Renal pelvis (tissue), 4 donors: ENCODE results near the gene SPOCK3. TPM values are rescaled to one million over a fixed set of nuclear protein-coding genes. Genes with fewer than 3 reads are reported as not detected.

Experiments used
- DNase-seq: peaks from one replicate; pipeline ENCODE4 v3.0.0-alpha.2; 2013
- polyA plus RNA-seq, 3 donors: library from polyadenylated mRNA; unstranded; fragments of 120-200 nt; gene quantifications; one replicate each; pipeline ENCODE4 v1.2.1, GENCODE V29; 2013; ENCODE audit not compliant: insufficient read length in 3 of 3

Gene SPOCK3
- polyA plus RNA-seq, 3 donors = 6.2 to 13.3 (median 10.9) TPM

DNA sequence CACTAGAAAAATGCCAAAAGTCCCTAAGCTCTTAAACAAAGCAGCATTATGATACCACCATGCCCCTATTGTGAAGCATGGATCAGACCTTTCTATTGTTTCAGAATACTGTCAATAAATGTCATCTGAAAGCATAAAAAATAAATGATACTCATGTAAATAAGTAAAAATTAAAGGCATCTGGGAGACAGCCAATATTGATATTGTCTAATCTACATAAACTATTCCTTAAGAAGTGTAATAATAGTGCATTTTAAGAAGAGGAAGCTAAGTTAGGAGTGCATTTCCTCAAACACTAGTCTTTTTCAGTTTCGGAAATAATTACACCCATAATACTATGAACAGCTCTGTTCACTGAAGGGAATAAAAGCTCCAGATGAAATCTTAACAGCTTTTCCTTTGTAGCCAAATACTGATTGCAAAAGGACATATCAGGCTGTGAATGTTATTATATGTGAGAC is 181.6 kb downstream of the SPOCK3 start:
- DNase-seq = no peak

DNA sequence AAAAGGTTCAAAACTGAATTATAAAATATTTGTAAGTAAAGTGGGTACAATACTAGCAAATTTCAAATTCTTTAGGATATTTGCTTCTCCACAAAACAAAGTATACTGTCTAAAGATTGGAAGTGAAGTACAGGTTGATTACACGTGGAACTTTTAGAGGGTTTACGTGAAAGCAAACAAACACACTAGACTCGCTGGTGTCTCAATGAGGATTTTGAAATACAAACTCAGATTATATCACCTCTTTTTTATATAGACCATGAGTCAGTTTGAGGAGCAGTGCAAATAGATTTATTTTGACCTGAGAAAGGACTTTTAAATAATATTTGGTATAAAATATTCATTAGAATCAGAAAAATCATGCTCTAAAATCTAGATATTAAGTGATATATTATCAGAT is 185.0 kb downstream of the SPOCK3 start:
- no peak for DNase-seq

DNA sequence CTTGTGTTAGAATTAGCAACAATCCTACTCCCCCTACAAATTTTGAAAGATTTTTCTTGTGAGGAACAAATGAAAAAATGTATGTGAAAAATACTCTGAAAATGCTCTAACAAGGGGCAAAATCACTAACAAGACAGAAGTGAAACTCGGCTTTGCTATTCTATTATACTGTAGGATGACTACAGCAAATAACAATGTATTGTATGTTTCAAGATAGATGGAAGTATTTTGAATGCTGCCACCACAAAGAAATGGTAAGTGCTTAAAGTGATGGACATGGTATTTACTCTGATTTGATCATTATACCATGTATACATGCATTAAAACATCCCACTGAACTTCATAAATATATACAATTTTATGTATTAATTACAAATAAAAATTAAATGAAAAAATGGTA is 192.8 kb downstream of the SPOCK3 start:
- no peak for DNase-seq

DNA sequence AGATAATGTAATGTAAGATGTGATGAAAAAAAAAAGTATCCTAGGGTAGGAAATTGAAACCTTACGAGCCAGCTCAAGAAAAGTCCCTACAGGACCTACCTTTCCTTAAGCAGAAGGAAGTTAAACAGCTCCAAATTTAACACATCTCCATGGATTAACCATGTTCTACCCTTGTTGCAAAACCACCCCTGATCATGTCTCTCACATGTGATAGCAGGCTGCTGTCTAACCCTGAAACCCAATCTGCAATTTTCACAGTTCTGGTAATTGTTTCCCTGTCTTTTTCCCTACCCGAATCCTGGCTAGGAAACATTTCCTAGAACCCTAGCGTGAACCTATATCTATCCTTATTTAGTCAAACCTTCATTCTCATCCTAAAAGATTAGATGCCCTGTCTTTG is 198.9 kb downstream of the SPOCK3 start:
- DNase-seq = no peak

DNA sequence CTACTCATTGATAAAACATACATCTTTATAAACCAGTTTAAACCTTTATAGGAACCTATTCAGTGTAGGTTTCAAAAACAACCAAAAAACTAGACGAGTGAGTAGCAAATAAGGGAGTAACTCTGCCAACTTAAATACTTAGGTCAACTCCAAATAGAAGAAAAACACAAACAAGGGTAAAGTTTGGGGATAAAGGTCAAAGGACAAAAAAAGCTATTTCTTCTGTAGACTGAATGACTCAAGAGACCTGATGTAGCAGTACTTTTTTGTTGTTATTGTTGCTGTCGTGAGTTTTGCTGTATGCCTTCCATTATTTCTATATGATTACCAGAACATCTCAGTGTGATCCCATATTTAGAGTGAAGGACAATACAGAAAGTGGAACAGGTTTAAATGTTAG is 199.3 kb downstream of the SPOCK3 start:
- no peak for DNase-seq

DNA sequence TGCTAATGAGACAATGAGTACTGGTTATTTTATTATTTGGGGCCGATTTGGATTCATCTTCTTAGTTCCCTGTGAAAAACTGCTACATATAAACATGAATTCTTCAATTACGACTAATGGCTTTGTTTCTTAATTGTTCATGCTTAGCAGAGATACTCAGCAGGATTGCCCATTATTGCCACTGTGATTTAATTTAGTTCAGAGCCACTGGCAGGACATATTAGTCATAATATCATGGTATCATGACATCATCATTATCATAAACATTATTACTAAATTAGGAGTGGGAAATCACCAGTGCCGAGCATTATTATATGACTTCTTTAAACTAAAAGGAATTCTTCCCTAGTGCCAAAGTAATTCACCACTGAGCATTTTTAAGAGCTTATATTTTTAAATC is 201.4 kb downstream of the SPOCK3 start:
- DNase-seq = no peak

DNA sequence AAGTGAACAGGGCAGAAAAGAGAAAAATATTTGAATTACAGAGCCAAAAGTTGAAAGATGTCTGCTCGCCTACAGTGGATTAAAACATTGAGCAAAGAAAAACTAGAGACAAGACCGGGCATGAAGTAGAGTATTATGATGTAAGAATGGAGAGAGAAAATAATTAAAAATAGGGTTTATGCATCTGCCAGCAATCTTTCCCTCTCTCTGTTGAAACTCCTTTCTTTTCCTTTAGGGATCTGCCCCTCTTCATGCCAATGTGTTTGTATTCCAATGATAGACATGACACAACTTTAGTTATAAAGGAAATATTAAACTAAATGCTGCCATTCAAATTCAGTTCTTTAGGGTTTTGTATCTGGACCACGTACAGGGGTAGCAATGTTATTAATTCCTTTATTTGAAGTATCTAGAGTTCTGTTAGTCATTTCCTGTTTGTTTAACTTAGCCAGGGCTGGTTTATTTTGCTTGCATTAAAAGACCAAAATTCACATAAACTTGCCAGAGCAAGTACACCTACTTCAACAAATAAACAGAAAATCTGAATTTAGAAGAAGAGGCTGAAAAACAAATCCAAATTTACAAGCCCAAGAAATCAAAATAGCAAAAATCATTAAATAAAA is 202.6 kb downstream of the SPOCK3 start:
- no peak for DNase-seq

DNA sequence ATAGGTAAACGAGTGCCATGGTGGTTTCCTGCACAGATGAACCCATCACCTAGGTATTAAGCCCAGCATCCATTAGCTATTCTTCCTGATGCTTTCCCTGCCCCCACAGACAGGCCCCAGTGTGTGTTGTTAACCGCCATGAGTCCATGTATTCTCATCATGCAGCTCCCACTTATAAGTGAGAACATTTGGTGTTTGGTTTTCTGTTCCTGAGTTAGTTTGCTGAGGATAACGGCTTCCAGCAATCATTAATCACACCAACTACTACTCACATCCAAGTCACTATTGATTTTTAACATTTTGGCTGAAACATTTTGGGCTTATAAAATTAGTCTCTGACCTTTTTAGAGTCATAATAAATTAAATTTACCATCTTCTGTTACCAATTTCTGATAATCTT is 205.3 kb downstream of the SPOCK3 start:
- no peak for DNase-seq

DNA sequence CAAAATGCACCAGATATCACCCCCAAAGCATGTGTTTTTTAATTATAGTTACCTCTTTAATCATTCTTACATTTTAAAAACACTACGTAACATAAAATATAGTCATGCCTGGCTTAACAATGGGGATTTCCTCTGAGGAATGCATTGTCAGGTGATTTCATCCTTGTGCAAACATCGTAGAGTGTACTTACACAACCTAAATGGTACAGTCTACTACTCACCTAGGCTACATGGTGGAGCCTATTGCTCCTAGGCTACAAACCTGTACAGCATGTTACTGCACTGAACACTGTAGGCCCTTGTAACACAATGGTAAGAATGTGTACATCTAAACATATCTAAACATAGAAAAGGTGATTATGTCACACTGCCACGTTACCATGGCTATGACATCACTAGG is 208.6 kb downstream of the SPOCK3 start:
- DNase-seq = no peak

DNA sequence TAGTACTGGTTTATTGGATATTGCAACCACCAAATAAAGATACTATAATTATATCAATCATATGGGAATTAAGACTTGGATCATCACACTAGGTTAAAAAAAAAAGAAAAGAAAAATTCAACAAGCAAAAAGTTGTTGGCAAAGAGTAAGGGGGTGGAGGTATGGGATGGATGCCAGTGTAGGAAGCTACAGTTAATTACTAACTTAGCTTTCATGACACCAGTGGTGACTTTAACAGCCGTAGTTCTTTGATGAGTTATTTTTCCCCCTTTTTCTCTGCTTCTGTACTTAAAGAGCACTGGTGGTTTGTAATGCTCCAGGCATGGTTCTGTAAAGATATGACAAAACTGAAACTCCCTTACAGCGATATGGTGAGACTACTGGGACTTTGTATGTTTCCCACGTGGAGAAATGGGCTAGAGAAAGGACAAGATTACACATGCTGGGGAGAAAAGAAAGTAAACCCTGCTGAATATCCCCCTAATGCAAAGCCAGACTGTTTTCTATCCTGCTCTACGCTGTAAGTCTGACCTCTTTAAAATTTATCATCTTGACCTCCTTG is 210.8 kb downstream of the SPOCK3 start:
- DNase-seq = no peak

DNA sequence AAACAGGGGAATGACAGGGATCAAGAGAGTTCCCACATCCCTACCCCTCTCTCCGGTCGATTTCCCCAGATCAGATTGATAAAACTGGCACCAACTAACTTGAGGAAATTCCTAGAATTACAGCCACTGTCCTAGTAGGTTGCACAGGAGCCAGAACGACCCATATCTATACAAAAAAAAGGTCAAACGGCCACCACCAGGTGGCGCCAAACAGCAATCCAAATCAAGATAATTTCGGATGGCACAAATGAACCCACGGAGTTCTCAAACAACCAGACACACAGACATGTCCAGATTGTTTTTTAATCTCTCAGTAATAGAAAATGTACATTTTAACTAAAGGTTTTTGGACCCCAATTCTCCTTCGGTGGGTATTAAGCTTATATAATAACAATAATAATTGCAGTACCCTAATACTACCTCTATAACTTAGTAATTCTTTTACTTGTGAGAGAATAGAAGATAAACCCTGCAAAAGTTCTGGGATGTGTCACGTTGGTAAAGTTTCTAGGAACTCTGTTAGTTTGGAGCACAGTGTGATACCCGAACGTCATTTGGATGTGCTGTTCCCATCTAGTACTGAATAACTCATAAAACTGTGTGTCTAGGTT is 212.6 kb downstream of the SPOCK3 start:
- DNase-seq = peak; percentile 67

DNA sequence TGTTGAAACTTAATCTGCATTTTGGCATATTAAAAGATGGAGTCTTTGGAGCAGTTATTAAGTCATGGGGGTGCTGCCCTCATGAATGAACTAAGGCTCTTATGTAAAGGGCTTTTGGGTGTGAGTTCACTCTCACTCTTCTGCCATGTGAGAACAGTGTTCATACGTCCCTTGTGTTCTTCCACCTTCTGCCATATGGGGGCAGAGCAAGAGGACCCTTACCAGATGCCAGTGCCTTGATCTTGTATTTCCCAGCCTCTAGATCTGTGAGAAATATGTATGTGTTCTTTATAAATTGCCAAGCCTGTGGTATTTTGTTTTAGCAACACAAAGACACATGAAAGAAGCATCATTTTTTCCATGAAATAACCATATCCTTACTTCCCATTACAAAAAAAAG is 213.9 kb downstream of the SPOCK3 start:
- no peak for DNase-seq

DNA sequence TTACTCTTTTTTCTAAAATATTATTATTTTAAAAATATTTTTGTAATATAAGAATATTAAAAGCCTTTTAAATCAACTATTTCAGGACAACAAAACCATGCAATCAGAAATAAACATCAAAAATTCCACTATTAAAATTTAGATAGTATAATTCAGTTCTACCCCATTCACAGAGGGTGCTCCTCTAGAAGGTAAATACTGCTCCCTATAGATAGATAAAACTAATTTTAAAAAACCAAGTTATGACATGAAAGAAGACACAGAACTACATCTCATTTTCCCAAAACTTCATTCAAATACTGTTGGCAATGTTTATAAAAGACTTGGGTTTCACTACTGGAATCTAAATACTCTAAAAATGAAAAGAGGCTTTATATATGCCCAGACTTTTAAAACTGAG is 219.3 kb downstream of the SPOCK3 start:
- DNase-seq = no peak

DNA sequence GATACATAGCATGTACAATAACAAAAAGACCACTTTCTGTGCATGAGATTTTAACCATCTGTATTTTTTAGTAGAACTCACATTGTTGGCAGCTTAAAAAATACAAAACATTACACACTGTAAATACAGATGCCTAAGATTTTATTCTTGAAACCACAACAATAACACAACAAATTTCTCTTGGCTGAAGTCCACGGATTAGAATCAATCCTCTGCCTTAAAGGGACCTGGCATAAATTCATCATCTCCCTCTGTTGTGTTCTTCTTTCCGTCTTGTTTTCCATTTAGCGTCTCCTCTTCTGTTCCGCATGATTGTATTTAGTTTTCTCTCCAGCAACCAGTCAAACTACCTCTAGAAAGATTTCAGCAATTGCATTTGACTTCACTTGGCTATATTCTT is 231.0 kb downstream of the SPOCK3 start:
- DNase-seq = no peak

DNA sequence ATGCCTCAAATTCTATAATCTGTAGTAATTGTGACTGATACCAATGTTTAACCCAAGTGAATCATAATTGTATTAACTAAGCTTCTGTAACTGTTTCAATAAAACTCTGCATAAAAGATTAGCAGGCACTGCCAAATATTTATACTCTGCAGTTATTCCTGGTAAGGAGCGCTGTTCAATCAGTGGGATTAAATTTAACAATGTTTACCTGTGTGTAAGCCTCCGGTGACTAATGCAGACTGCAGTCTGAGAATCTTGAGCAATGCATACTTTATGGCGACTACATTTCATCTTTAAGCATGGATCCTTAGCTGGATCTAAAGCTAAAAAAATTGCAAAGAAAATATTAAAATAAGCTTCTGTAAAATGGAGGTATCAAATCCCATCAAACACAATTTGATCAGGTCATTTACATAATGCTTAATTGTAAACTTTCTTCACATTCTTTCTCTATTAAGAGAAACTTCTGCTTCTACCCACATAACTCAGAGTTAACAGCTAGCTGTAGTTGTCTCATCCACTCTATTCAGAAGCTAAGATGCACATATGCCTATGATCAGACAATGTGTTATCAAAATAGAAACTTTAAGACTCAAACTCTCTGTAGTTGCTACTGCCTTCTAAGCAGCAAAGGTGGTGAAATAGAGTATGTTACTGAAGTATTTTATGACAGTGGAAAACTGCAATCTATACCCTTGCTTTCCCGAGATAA is 234.0 kb downstream of the SPOCK3 start:
- DNase-seq = no peak

DNA sequence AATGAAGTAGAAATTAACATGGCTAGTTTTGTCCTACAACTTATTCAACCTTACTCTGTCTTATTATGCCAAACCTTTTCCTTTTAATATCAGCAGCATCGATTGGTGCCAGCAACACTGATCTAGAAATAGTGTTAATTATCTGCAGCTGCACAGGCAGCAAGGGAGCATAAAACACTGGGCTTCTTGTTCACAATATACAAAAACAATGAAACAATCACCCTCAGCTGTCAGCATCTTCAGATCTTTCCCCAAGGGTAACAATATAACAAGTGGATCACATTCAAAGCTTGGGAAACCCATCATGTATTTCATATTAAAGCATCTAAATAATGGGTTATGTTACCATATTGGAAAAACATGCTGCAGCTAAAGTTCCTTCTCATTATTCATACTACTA is 238.1 kb downstream of the SPOCK3 start:
- no peak for DNase-seq

DNA sequence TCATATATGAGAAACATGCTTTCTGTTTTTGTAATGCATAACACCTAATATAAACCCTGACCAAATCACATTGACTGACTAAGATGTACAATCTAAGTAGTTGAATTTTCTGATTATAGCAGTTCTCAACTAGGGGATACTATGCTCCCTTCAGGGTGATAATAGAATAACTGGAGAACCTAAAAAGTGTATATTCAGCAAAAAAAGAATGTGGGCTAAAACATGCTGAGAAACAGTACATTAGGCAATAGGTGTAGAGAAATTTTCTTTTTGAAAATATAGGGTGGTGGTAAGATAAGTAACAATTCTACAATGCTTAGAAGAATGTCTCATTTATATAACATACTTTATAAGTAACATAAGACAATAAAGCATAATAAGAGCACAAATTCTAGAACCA is 239.6 kb downstream of the SPOCK3 start:
- DNase-seq = no peak

DNA sequence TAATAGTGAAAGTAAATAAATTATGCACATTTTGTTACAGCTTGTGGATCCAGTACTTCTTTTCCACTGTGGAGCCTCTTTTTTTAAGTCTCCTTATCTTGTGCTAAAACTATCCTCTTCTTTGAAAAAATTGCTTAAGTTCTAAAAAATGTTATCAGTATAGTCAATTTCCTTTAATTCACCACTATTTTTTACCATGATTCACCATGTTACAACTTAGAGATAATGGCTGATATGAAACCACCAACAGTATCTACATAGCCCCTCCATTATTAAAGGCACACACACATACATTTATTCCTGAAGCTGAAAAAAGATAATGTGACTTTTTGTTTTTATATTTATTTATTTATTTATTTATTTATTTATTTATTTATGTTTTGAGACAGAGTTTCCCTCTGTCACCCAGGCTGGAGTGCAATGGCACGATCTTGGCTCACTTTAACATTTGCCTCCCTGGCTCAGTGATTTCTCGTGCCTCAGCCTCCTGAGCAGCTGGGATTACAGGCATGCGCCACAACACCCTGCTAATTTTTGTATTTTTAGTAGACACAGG is 243.2 kb downstream of the SPOCK3 start:
- DNase-seq = no peak

DNA sequence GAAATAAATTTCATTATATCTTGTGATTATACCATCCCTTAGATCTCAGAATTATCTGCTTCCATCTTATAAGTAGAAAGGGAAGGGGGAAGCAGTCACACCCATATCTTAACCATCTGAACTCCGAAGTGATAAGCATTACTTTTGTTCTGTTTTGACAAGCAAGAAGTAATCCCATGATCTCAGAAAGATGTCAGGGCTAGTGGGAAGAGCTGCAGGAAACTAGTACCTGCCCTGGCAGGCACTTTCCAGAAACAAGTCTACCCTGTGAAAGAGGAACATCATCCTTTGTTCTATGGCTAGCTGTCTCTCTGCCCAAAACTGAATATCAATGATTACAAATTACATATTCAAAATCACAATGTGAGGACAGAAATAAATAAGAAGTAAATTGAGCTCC is 244.4 kb downstream of the SPOCK3 start:
- DNase-seq = no peak

DNA sequence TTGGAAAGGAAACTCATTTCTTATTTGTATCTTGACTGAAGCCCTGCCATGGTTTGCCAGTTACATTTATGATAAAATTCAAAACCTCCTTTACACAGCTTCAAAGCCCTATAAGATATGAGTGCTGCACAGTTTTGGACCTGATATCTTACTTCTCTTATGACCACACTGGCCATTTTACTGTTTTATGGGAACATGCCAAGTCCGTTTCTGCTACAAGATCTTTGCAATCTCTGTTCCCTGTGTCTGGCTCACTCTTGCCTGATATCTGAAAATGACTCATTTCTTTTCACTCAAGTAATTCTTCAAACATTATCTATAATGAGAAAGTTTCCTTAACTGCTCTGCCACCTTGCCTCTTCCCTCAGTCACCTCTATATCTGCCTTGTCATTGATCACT is 247.3 kb downstream of the SPOCK3 start:
- DNase-seq = no peak

DNA sequence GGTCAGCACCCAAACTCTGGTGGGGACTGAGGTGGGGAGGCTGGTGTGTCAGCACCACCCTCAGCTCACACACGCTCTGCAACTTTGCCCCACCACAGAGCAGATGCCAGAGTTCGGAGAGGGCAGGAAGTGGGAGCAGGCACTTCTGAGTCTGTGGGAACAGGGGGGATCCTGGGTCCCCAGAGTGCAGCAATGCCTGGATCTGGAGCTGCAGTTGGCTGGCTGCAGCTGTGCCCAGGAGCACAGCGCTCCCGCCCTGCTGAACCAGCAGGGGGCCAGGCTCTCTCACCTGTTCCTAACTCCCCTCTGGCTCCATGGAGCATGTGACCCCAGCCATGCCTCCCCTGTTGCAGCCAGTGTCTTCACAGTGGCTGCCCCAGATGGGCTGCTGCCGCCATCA is 252.4 kb downstream of the SPOCK3 start:
- DNase-seq = no peak

DNA sequence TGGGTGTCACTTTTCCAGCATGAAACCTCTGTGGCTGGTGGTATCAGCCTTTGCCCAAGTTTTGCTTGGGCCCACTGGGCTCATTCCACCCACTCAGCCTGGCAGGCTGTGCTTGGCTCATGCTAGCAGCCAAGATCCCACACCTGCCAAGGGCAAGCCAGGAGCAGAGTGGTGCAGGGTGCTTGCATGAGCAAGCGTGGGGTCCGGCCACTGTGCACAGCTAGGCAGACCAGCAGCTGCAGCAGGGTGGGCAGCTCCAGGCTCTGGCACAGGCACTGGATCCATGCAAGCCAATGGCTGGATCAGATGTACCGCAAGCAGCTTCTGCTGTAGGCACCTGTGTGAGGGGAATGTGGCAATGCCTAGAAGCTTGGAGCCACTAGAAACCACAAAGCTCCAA is 253.9 kb downstream of the SPOCK3 start:
- no peak for DNase-seq

DNA sequence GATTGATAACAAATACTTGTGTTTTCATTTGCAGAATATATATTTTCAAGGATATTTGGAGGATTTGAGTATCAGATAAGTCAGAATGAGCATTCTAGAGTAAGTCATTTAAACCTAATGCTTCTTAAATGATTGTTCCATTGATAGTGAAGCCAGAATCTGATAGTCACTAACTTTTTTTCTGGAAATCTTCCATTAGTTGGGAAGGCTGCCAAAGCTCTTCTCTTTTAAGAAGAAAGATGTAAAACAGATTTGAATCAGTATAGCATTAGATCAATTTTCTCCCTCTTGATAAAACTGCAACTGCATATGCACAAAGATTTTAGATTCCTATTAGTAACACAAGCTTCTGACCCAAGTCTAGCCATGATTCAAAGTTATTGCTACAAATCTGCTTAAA is 256.7 kb downstream of the SPOCK3 start:
- no peak for DNase-seq
